8988T (cell line): ENCODE data around the gene PROKR2.

Source experiments
- DNase-seq: peaks from one replicate; pipeline ENCODE4 v3.0.0; 2011

The PROKR2 gene

DNA sequence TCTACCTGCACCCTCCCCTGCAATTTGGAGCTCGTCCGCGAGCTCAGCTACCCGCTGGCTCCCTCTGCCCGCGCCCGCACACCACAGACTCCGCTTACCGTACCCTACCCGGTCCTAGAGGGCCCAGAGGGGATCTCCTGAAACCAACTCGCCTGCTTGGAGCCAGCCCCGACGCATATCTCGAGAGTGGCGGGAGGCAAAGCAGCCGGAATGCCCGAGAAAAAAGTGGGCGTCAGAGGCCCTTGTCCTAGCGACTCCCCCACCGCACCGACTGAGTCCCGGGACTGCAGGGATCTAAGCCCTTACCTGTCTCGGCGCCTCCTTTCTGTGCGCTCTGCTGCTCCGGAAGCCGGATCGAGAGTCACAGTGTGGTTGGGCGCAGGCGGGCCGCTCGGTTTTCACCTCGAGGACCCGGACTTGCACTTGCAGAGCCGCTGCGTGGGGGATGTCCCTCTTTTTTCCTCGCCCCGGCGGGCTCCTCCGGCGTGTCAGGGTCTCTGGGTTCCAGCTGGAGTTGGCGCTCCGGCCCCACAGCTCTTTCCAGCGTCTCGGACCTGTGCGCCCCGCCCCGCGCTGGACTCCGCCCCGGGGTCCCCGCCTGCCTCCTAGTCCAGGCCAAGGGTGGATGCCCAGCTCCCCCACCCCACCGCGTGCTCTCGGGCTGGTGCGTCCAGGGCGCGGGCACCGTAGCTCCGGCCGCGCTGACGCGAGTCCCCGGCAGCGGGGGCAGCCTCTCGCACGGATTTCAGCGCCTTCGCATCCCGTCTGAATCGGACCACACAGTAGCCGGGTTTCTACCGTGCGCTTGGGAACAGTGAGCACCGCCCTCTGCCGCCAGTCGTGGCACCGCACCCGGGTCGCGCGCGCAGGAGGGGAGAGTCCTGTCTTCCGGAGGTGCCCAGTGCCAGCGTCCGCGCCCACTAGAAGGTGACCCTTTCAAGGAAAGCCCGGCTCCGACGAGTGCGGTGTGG, at the start of gene PROKR2:
PROKR2 (minus strand) TSS at position 767 of the 971 bp plus-strand sequence. CDS start 2,585 bp downstream, outside the sequence.
- DNase-seq, result no peak

GRCh38 chr20:5364997-5365597, 48.3 kb upstream of the PROKR2 start:
- no peak for DNase-seq

GRCh38 chr20:5364136-5364821, 47.5 kb upstream of the PROKR2 start:
- peak; percentile 16 for DNase-seq

GRCh38 chr20:5362771-5363170, 46.0 kb upstream of the PROKR2 start:
- no peak for DNase-seq

DNA sequence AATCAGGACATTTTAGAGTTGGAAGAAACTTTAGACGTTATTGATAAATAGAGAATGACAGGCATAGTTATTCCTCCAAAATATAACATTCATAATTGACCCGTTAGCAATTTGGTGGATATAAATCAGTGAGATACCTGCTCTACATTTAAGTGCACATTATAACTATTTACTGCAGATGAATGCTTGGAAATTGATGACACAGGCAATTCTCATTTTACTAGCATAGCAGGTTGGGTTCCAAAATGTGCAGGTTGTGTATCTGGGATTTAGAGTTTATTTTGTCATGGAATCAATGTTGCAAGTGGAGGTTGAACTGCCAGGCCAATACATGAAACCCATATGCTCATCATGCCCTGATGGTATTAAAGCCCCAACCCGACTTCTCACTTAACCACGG, 44.4 kb upstream of the PROKR2 start:
- DNase-seq, result no peak

- no peak for DNase-seq
Measured at GRCh38 chr20:5357946-5358345, 41.2 kb upstream of the PROKR2 start.

- DNase-seq, result no peak
Measured at GRCh38 chr20:5356941-5357340, 40.2 kb upstream of the PROKR2 start.

DNA sequence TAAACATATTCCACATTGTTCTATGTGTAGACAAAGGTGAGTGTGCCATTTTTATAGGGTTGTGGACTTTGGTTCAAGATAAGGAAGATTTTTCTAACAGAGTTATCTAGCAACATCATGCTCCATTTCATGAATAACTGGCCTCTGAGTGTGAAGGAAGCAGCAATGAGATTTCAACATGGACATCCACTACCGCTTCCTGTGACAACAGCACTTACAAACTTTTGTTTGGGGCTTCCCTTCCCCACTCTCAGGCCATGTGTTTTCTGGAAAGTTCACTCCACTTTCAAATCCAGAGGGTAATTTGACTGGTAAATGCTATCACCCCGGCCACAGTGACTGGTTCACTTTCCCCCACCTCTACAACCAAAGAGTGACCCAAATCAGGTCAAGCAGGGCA, 38.1 kb upstream of the PROKR2 start:
- DNase-seq, result no peak

GRCh38 chr20:5353624-5354496, 37.1 kb upstream of the PROKR2 start:
- DNase-seq, result no peak

- no peak for DNase-seq
Measured at GRCh38 chr20:5349448-5349847, 32.7 kb upstream of the PROKR2 start.

DNA sequence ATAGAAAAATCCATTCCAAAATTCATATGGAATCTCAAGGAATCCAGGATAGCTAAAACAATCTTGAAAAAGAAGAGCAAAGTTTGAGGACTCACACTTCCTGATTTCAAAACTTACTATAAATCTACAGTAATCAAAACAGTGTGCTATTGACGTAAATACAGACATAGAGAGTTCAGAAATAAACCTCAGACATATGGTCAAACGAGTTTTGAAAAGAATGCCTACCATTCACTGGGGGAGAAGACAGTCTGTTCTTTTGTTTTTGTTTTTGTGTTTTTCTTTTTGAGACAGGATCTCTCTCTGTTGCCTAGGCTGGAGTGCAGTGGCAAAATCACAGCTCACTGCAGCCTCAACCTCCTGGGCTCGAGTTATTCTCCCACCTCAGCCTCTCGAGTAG, 25.3 kb upstream of the PROKR2 start:
- DNase-seq, result no peak

DNA sequence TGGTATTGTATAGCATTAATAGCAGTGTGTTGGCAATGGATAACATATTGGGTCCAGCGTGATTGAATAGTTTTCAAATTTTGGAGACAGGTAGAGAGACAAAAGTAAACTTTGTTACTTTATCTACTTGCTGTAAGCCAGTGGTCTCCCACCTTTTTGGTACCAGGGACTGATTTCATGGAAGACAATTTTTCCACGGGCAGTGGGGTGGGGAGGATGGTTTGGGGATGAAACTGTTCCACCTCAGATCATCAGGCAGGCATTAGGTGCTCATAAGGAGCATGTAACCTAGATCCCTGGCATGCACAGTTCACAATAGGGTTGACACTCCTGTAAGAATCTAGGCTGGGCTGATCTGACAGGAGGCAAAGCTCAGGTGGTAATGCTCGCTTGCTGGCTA, 14.6 kb upstream of the PROKR2 start:
- DNase-seq, result no peak

- no peak for DNase-seq
Measured at GRCh38 chr20:5328268-5328667, 11.5 kb upstream of the PROKR2 start.

DNA sequence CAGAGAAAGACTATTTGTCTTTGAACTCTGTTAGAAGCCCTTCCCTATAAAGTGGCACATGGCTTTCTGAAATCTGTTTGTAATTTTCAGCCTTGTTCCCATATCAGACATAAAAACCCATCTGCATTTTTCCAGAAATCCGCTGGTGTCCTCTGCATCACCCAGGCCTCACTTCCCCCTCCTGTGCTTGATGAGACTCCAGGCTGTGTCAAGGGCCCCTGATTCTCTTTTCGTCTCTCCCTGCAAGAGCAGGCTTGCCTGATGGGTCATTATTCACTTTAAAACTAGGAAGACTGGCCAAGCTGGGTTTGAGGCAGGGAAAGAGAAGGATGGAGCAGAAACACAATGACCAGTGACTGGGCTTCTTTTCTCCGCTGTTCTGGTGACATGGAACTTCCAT, 10.6 kb upstream of the PROKR2 start:
- no peak for DNase-seq

DNA sequence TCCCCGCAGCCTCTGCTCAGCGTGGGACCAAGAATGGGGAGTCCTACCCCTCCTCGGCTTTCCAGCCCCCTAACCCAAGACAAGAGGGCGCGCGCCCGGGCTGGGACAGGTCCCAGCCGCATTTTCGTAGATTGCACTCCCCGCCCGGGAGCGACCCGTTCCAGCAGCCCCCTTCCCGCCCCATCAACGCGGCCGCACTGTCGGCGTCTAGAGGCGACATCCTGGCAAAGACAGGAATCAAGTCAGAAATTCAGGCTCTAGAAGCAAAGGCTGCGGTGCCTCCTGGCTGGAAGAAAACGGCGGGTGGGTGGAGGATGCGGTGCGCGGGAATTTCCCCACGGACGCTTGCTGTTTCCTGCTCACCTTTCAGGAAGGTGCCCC, 957 bp downstream of the PROKR2 start:
- DNase-seq, result no peak

- no peak for DNase-seq
Measured at GRCh38 chr20:5313916-5314315, 2.8 kb downstream of the PROKR2 start.

- DNase-seq, result no peak
Measured at GRCh38 chr20:5312518-5312917, 4.2 kb downstream of the PROKR2 start.

- no peak for DNase-seq
Measured at GRCh38 chr20:5309971-5310370, 6.8 kb downstream of the PROKR2 start.

- no peak for DNase-seq
Measured at GRCh38 chr20:5298811-5299210, 17.9 kb downstream of the PROKR2 start.

DNA sequence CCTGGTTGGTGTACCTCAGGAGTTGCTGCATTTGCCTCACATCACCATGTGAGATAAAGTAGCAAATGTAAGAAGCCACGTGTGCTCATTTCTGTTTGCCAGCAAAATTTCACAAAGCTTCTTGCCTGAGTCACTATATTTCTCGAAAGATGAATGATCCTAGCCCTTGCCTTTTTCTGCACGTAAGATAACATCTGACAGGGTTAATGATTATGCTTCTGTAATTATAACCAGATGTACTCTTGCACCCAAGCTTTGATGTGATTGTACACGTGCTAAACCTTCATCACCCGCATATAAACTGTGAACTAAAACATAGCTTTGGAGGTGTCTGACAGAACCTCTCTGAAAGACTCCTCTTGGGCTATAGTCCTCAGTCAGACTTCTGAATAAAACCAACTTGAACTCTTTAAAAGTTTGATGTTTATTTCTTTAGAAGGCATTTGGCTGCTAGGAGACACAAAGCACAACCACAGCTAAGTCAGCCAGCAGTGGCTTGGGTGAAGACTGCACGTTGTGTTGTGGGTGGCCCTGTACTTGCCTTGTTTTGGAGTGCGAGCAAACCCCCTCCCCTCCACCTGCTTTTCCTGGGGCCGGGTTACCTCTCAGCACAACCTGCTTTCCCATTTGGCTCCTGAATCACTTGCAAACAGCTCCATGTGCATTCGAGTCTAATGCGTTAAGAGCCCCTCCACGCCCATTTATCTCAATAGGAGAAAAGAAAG, 19.3 kb downstream of the PROKR2 start:
- DNase-seq, result no peak

GRCh38 chr20:5290596-5290995, 26.2 kb downstream of the PROKR2 start:
- DNase-seq, result no peak

- no peak for DNase-seq
Measured at GRCh38 chr20:5282561-5282960, 34.2 kb downstream of the PROKR2 start.
